Measurements from ENCODE around the gene SURF1. TPM values are rescaled to one million over a fixed set of nuclear protein-coding genes. Genes with fewer than 3 reads are reported as not detected.

Gene SURF1
- total RNA-seq, 1 donor from 2014 or later: 30.0 TPM

- DNase-seq (ENCODE audit: low spot score in 2 of 2, unreplicated experiment in 2 of 2): no peak
- H3K27me3 Mint-ChIP-seq (ENCODE audit: low read depth): no peaks in the 10 kb centered on the region
- H3K27ac Mint-ChIP-seq: no peak overlapping the region
- H3K9me3 Mint-ChIP-seq: no peaks in the 10 kb centered on the region
- TF ChIP-seq CTCF (IDR thresholded peaks at IDR 0.05; ENCODE audit: unreplicated experiment): no peak
- H3K36me3 Mint-ChIP-seq: peaks cover 2% of the 10 kb centered on the region
- H3K4me3 Mint-ChIP-seq: no peak overlapping the region
- H3K4me1 Mint-ChIP-seq: peaks cover 23% of the 10 kb centered on the region
Measured at GRCh38 chr9:133370685-133371084, 14.4 kb upstream of the SURF1 start.

GRCh38 chr9:133369933-133370332 is 13.6 kb upstream of the SURF1 start:
- Mint-ChIP-seq H3K4me1 (peaks cover 21% of the 10 kb centered on the region), H3K27ac (no peak overlapping the region), H3K36me3 (peaks cover 6% of the 10 kb centered on the region), H3K4me3 (no peak overlapping the region), H3K27me3 (ENCODE audit: low read depth) (no peaks in the 10 kb centered on the region), H3K9me3 (no peaks in the 10 kb centered on the region)
- DNase-seq (ENCODE audit: low spot score in 2 of 2, unreplicated experiment in 2 of 2): no peak
- TF ChIP-seq CTCF (IDR thresholded peaks at IDR 0.05; ENCODE audit: unreplicated experiment): no peak

GRCh38 chr9:133369422-133369821 is 13.1 kb upstream of the SURF1 start:
- no peak overlapping the region for H3K27ac Mint-ChIP-seq
- H3K27me3 Mint-ChIP-seq (ENCODE audit: low read depth): no peaks in the 10 kb centered on the region
- H3K4me1 Mint-ChIP-seq: peaks cover 16% of the 10 kb centered on the region
- no peak for TF ChIP-seq CTCF (IDR thresholded peaks at IDR 0.05; ENCODE audit: unreplicated experiment)
- H3K4me3 Mint-ChIP-seq: no peak overlapping the region
- H3K36me3 Mint-ChIP-seq: peaks cover 6% of the 10 kb centered on the region
- H3K9me3 Mint-ChIP-seq: no peaks in the 10 kb centered on the region
- no peak for DNase-seq (ENCODE audit: low spot score in 2 of 2, unreplicated experiment in 2 of 2)

- Mint-ChIP-seq H3K36me3 (peaks cover 14% of the 10 kb centered on the region), H3K9me3 (no peaks in the 10 kb centered on the region), H3K27me3 (ENCODE audit: low read depth) (no peaks in the 10 kb centered on the region), H3K4me3 (no peak overlapping the region), H3K4me1 (peaks cover 11% of the 10 kb centered on the region), H3K27ac (no peak overlapping the region)
- DNase-seq (ENCODE audit: low spot score in 2 of 2, unreplicated experiment in 2 of 2): no peak
- TF ChIP-seq CTCF (IDR thresholded peaks at IDR 0.05; ENCODE audit: unreplicated experiment): no peak
Measured at GRCh38 chr9:133368249-133368881, 12.1 kb upstream of the SURF1 start.

GRCh38 chr9:133367778-133368177 is 11.5 kb upstream of the SURF1 start:
- Mint-ChIP-seq H3K4me1 (peaks cover 11% of the 10 kb centered on the region), H3K36me3 (peaks cover 16% of the 10 kb centered on the region), H3K27me3 (ENCODE audit: low read depth) (no peaks in the 10 kb centered on the region), H3K4me3 (no peak overlapping the region), H3K27ac (no peak overlapping the region), H3K9me3 (no peaks in the 10 kb centered on the region)
- TF ChIP-seq CTCF (IDR thresholded peaks at IDR 0.05; ENCODE audit: unreplicated experiment): no peak
- no peak for DNase-seq (ENCODE audit: low spot score in 2 of 2, unreplicated experiment in 2 of 2)

- Mint-ChIP-seq H3K36me3 (peaks cover 18% of the 10 kb centered on the region), H3K4me3 (no peak overlapping the region), H3K4me1 (peaks cover 8% of the 10 kb centered on the region), H3K9me3 (no peaks in the 10 kb centered on the region), H3K27ac (no peak overlapping the region), H3K27me3 (ENCODE audit: low read depth) (no peaks in the 10 kb centered on the region)
- TF ChIP-seq CTCF (IDR thresholded peaks at IDR 0.05; ENCODE audit: unreplicated experiment): no peak
- DNase-seq (ENCODE audit: low spot score in 2 of 2, unreplicated experiment in 2 of 2): no peak
Measured at GRCh38 chr9:133367221-133367620, 10.9 kb upstream of the SURF1 start.

Data from mesothelial cell of epicardium (in vitro differentiated cells).